HFF-Myc (cell line): ENCODE results near the gene PSMB1.

ENCODE experiments used
- DNase-seq: peaks from one replicate; pipeline ENCODE4 v3.0.0-alpha.2; 2011; ENCODE audit warnings: low read depth; ENCODE audit errors: extremely low read depth
- H3K4me3 ChIP-seq: replicated peaks from 2 replicates; pipeline ENCODE4 v1.5.1; 2011; ENCODE audit warnings: low read depth, mild to moderate bottlenecking, control low read depth, low read length
- CTCF ChIP-seq: IDR thresholded peaks from 2 replicates; pipeline ENCODE4 v1.5.1; 2012; ENCODE audit warnings: mild to moderate bottlenecking, low read depth, low read length, control low read depth; ENCODE audit errors: missing control alignments

Gene PSMB1

GRCh38 chr6:170583756-170584180, 30.7 kb upstream of the PSMB1 start:
- no peak for TF ChIP-seq CTCF
- no peak for DNase-seq
- peak overlapping the region; percentile 91 for H3K4me3 ChIP-seq

GRCh38 chr6:170578909-170579308, 25.8 kb upstream of the PSMB1 start:
- H3K4me3 ChIP-seq, result no peak overlapping the region
- no peak for TF ChIP-seq CTCF
- no peak for DNase-seq

- no peak overlapping the region for H3K4me3 ChIP-seq
- TF ChIP-seq CTCF, result peak; percentile 35
- no peak for DNase-seq
Observed at GRCh38 chr6:170575250-170575649, 22.1 kb upstream of the PSMB1 start.

- no peak overlapping the region for H3K4me3 ChIP-seq
- DNase-seq, result no peak
- TF ChIP-seq CTCF, result no peak
Observed at GRCh38 chr6:170572704-170573466, 19.8 kb upstream of the PSMB1 start.

- no peak overlapping the region for H3K4me3 ChIP-seq
- DNase-seq, result no peak
- TF ChIP-seq CTCF, result no peak
Observed at GRCh38 chr6:170564936-170565530, 11.9 kb upstream of the PSMB1 start.

- TF ChIP-seq CTCF, result no peak
- H3K4me3 ChIP-seq, result no peak overlapping the region
- no peak for DNase-seq
Observed at GRCh38 chr6:170561555-170561954, 8.4 kb upstream of the PSMB1 start.
